Mammary microvascular endothelial cell (primary cell): ENCODE results near the gene PYROXD2. TPM values are rescaled to one million over a fixed set of nuclear protein-coding genes. Genes with fewer than 3 reads are reported as not detected.

Experiments
- total RNA-seq: library from RNA; depleted of rRNA; stranded (reverse); fragments of >200 nt; gene quantifications from 2 replicates; pipeline ENCODE4 v1.2.3, GENCODE V29; 2015

Gene PYROXD2
- total RNA-seq, result 1.9 and 2.1 TPM in 2 replicates

DNA sequence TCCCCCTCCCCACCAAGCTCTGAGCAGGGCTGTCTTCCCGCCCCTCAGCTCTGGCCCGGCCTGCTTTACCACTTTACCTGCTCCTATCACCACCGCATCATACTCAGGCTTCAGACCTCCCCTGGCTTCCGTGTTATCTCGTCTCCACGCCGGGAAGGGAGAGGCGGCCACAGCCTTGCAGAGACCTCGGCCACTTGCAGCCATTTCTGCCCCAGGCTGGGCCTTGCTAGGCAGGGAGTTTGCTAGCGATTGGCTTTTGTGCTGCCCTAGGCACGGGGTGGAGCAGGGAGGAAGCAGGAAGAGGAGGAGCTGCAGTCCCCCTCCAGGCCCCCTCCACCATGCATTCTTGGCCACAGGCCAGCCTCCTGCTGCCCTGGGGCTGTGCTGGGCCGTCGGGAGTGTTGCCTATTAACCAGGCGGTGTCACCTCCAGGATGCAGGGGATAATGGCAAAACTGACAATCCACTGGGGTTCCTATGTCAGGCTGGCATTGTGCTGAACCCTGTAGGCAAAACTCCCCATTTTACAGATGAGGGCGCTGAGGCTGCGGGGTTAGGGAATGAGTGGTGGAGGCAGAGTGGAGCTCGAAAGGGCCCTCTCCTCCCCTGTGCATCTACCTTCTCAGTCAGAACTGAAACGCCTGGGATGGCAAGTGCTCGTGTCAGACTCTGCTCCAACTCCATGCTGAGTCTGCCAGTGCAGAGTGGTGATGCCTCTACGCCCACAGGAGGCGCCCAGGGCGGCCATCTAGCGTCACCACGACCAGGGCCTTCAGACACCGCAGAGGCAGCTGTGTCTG, at the start of gene PYROXD2:
TSS of gene PYROXD2 (minus strand) at position 251 of the 799 bp plus-strand sequence. CDS start at position 204, 47 bp downstream.

GRCh38 chr10:98446661-98447221, 31.8 kb upstream of the PYROXD2 start, which contains the start of gene HPS1:
HPS1 (minus strand) TSS chr10:98446935; CDS start chr10:98443240, 3,695 bp downstream.

Other genes with a start within 250 kb of the PYROXD2 start
- 9.1 and 9.3 TPM in 2 replicates for gene LOXL4, start 147.0 kb downstream of the PYROXD2 start, total RNA-seq
- 67.1 and 67.2 TPM in 2 replicates for gene HPS1, start 31.8 kb upstream of the PYROXD2 start, total RNA-seq